Upper lobe of left lung (tissue), 4 donors: ENCODE measurements around the gene ABCB11.

Source experiments
- CTCF ChIP-seq, 6 experiments: fragments of 450-650 bp in 4 of 6; fragments of 200-600 bp in 2 of 6; sonication (generic) in 2 of 6; IDR thresholded peaks; one replicate each; pipeline ENCODE4 v1.5.1; 2016 to 2019; ENCODE audit warnings: antibody characterized with exemption in 6 of 6
- EP300 ChIP-seq, 4 donors: sonication (generic); formaldehyde crosslinking; IDR thresholded peaks; one replicate each; pipeline ENCODE4 v1.5.1; 2017; ENCODE audit warnings: antibody characterized with exemption in 4 of 4, control low read depth in 2 of 4

- TF ChIP-seq EP300 (IDR thresholded peaks at IDR 0.05) (no peak), CTCF (IDR thresholded peaks at IDR 0.05) (no peak)
Measured at GRCh38 chr2:169001116-169001815, 29.9 kb downstream of the ABCB11 start.
